Coronary artery (tissue), 2 donors: ENCODE measurements around the gene CAPN1.

Experiments
- DNase-seq: peaks from one replicate; pipeline ENCODE4 v3.0.0-alpha.2; 2017; ENCODE audit warnings: low spot score
- H3K27ac ChIP-seq, 2 donors: fragments of 200-600 bp; sonication (generic); one replicate each; pipeline ENCODE4 v1.5.1; 2016 to 2019
- H3K4me3 ChIP-seq: fragments of 200-600 bp; sonication (generic); 2 replicates; pipeline ENCODE4 v1.5.1; 2016; ENCODE audit warnings: mild to moderate bottlenecking, moderate library complexity
- TF ChIP-seq, protein P1 (sequence below): fragments of 200-600 bp; sonication (generic); IDR thresholded peaks from one replicate; pipeline ENCODE4 v1.5.1; 2019; ENCODE audit warnings: antibody characterized with exemption

Gene CAPN1

DNA sequence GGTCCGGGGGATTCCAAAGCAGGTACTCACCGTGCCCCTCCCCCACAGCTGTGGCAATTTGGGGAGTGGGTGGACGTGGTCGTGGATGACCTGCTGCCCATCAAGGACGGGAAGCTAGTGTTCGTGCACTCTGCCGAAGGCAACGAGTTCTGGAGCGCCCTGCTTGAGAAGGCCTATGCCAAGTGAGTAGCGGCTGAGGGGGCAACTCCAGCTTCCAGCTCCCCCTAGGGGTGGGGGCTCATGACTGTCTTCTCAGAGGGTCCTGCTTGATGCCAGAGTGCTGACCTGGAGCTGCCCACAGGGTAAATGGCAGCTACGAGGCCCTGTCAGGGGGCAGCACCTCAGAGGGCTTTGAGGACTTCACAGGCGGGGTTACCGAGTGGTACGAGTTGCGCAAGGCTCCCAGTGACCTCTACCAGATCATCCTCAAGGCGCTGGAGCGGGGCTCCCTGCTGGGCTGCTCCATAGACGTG lies 4.2 kb downstream of the CAPN1 start:
- H3K4me3 ChIP-seq, result no peak overlapping the region
- DNase-seq, result no peak
- H3K27ac ChIP-seq, result no peak overlapping the region
- TF ChIP-seq, protein P1, sequence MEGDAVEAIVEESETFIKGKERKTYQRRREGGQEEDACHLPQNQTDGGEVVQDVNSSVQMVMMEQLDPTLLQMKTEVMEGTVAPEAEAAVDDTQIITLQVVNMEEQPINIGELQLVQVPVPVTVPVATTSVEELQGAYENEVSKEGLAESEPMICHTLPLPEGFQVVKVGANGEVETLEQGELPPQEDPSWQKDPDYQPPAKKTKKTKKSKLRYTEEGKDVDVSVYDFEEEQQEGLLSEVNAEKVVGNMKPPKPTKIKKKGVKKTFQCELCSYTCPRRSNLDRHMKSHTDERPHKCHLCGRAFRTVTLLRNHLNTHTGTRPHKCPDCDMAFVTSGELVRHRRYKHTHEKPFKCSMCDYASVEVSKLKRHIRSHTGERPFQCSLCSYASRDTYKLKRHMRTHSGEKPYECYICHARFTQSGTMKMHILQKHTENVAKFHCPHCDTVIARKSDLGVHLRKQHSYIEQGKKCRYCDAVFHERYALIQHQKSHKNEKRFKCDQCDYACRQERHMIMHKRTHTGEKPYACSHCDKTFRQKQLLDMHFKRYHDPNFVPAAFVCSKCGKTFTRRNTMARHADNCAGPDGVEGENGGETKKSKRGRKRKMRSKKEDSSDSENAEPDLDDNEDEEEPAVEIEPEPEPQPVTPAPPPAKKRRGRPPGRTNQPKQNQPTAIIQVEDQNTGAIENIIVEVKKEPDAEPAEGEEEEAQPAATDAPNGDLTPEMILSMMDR, result no peak

DNA sequence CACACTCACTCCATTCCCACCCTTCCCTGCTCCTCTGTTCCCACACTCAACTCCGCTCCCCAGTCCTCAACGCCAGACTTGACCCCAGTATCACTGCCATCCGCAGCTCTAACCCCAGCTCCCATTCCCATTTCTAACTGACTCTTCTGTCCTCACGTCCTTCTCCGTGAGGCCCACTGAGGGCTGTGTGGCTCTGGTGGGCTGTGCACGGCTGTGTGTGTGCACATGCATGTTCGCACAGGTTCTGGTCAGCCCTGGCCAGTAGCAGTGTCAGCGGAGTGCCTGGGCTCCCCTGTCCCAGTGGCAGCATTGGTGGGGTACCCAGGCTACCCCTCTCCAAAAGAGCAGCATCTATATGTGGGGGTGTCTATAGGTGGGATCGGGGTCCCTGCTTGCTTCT lies 5.0 kb downstream of the CAPN1 start:
- TF ChIP-seq, protein P1, result no peak
- no peak for DNase-seq

DNA sequence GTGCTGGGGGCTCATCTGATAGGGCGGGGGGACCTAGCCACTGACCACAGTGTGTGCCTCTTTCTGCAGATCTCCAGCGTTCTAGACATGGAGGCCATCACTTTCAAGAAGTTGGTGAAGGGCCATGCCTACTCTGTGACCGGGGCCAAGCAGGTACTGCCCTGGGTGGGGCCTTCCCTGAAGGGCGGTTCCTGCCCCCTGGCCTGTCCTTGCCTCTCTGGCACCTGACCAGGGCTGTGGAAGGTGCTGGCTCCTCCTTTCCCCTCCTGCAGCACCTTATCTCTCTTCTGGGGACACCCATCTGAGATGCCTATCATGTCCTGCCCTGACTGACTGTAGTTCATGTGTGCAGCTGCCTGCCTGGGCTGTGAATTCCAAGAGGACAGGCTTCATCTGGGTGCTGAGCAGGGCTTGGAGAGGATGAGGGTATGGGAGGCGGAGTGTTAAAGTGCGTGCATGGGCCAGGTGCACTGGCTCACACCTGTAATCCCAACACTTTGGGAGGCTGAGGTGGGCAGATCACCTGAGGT lies 5.5 kb downstream of the CAPN1 start:
- TF ChIP-seq, protein P1, result no peak
- no peak overlapping the region for H3K27ac ChIP-seq
- no peak for DNase-seq

More for the DNA sequence above, 5.0 kb downstream of the CAPN1 start:
- H3K27ac ChIP-seq, result no peak overlapping the region
- no peak overlapping the region for H3K4me3 ChIP-seq

DNA sequence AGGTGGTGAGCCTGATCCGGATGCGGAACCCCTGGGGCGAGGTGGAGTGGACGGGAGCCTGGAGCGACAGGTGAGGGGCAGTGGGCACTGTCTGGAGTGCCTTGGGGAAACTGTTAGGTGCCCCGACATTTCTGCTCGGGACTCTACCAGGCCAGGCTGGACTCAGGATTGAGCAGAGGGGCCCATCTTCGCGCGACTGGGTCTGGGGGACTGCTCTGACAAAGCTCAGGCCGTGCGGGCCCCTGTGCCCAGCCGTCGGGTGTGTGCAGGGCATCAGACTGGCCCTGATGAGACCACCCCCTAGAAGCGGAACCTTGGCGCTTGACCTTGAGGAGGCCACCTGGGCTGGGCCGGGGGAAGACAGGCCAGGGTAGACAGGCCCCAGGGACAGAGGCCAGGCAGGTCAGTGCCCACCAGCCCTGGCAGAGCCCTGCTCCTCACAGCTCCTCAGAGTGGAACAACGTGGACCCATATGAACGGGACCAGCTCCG lies 6.3 kb downstream of the CAPN1 start:
- Histone ChIP-seq H3K27ac (no peak overlapping the region), H3K4me3 (no peak overlapping the region)
- TF ChIP-seq, protein P1, result no peak
- no peak for DNase-seq

More for the DNA sequence above, 5.5 kb downstream of the CAPN1 start:
- no peak overlapping the region for H3K4me3 ChIP-seq

DNA sequence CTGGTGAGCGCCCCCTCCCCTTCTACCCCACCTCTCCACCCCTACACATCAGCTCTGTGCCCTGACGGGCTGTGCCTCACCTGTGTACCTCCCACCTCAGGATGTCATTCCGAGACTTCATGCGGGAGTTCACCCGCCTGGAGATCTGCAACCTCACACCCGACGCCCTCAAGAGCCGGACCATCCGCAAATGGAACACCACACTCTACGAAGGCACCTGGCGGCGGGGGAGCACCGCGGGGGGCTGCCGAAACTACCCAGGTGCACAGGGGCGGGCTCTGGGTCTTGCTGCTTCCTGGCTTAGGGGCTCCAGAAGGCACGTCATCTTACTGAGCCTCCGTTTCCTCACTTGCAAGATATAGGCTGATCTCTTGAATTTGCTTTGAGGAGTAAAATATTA lies 6.8 kb downstream of the CAPN1 start:
- DNase-seq, result no peak
- Histone ChIP-seq H3K4me3 (no peak overlapping the region), H3K27ac (no peak overlapping the region)
- TF ChIP-seq, protein P1, result no peak

DNA sequence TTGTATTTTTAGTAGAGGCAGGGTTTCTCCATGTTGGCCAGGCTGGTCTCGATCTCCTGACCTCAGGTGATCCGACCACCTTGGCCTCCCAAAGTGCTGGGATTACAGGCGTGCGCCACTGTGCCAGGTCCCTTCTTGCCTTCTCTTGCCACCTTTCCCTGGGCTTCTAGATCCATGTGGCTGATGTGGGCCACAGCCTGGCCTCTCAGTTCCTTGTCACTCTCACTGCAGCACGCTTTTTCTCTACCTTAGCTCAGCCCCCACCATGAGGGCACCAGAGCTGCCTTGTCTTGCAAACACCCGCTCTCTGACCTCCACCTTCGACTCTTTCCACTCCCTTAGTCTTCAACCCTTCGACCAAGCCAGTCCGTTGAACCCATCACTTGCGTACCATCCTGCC lies 7.5 kb downstream of the CAPN1 start:
- Histone ChIP-seq H3K4me3 (no peak overlapping the region), H3K27ac (no peak overlapping the region)
- TF ChIP-seq, protein P1, result no peak
- no peak for DNase-seq

DNA sequence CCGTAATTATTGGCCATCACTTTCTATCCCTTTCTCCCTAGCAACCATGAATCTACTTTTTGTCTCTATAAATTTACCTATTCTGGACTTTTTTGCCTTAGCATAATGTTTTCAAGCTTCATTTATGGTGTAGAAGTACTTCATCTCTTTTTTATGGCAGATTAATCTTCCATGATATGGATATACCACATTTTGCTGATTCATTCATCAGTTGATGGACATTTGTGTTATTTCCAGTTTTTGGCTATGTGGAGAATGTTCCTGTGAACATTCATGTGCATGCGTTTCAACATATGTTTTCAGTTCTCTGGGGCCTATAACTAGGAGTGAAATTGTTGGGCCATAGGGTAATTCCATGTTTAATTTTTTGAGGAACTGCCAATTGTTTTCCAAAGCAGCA lies 12.8 kb downstream of the CAPN1 start:
- TF ChIP-seq, protein P1, result no peak
- DNase-seq, result no peak
- Histone ChIP-seq H3K27ac (no peak overlapping the region), H3K4me3 (no peak overlapping the region)
